ENCODE results near the gene RAB8A.

GRCh38 chr19:16180611-16181010 is 68.9 kb downstream of the RAB8A start:
- TF ChIP-seq GABPA (IDR thresholded peaks at IDR 0.05 in 1 of 2, conservative IDR thresholded peaks at IDR 0.05 in 1 of 2) (no peak), CTCF (IDR thresholded peaks at IDR 0.05; ENCODE audit: low read depth, low read length, missing input control) (no peak), RAD21 (IDR thresholded peaks at IDR 0.05) (no peak), ATF3 (IDR thresholded peaks at IDR 0.05) (no peak), EGR1 (IDR thresholded peaks at IDR 0.05; ENCODE audit: low read depth in 2 of 2) (no peak), REST (IDR thresholded peaks at IDR 0.05) (no peak), TAF1 (conservative IDR thresholded peaks at IDR 0.05) (no peak), ZBTB33 (IDR thresholded peaks at IDR 0.05) (no peak), RXRA (IDR thresholded peaks at IDR 0.05) (no peak), YY1 (IDR thresholded peaks at IDR 0.05) (no peak)
